NCI-H2196 (cell line): ENCODE measurements around the gene RPS6KA5.
"Not testable (repeated sequence)": the region's sequence is repeated elsewhere in the genome, so short reads cannot be mapped to it uniquely, and the experiment has no call there.

ENCODE experiments used
- DNase-seq: peaks from one replicate; lab custom pipeline; 2025; ENCODE audit not compliant: unreplicated experiment; lab: John Stamatoyannopoulos, UW

Gene RPS6KA5

GRCh38 chr14:90874599-90874998 is 185.8 kb downstream of the RPS6KA5 start:
- DNase-seq, result no peak

GRCh38 chr14:90871605-90872233 is 188.7 kb downstream of the RPS6KA5 start:
- DNase-seq, result peak; percentile 3

GRCh38 chr14:90870950-90871604 is 189.4 kb downstream of the RPS6KA5 start:
- no peak for DNase-seq

- DNase-seq, result no peak
Measured at GRCh38 chr14:90867501-90867900, 192.9 kb downstream of the RPS6KA5 start.

- no peak for DNase-seq
Measured at GRCh38 chr14:90866833-90867232, 193.6 kb downstream of the RPS6KA5 start.

GRCh38 chr14:90864741-90865140 is 195.7 kb downstream of the RPS6KA5 start:
- DNase-seq, result no peak

- no peak for DNase-seq
Measured at GRCh38 chr14:90858511-90858910, 201.9 kb downstream of the RPS6KA5 start.

GRCh38 chr14:90857866-90858265 is 202.6 kb downstream of the RPS6KA5 start:
- no peak for DNase-seq

GRCh38 chr14:90856115-90856514 is 204.3 kb downstream of the RPS6KA5 start:
- not testable (repeated sequence) for DNase-seq

GRCh38 chr14:90853116-90853515 is 207.3 kb downstream of the RPS6KA5 start:
- no peak for DNase-seq

GRCh38 chr14:90851327-90852036 is 209.0 kb downstream of the RPS6KA5 start:
- no peak for DNase-seq

GRCh38 chr14:90850487-90850886 is 210.0 kb downstream of the RPS6KA5 start:
- DNase-seq, result no peak

GRCh38 chr14:90849787-90850444 is 210.5 kb downstream of the RPS6KA5 start:
- no peak for DNase-seq

- no peak for DNase-seq
Measured at GRCh38 chr14:90848944-90849731, 211.3 kb downstream of the RPS6KA5 start.

GRCh38 chr14:90846511-90846910 is 213.9 kb downstream of the RPS6KA5 start:
- no peak for DNase-seq

GRCh38 chr14:90844321-90844720 is 216.1 kb downstream of the RPS6KA5 start:
- DNase-seq, result no peak

- DNase-seq, result no peak
Measured at GRCh38 chr14:90842726-90843125, 217.7 kb downstream of the RPS6KA5 start.

- DNase-seq, result not testable (repeated sequence)
Measured at GRCh38 chr14:90840667-90841066, 219.8 kb downstream of the RPS6KA5 start.

- DNase-seq, result no peak
Measured at GRCh38 chr14:90839889-90840266, 220.6 kb downstream of the RPS6KA5 start.

GRCh38 chr14:90839024-90839888 is 221.2 kb downstream of the RPS6KA5 start:
- no peak for DNase-seq
